GM12875 (cell line): ENCODE data around the gene AKAP14.
"Not testable (repeated sequence)": the region's sequence is repeated elsewhere in the genome, so short reads cannot be mapped to it uniquely, and the experiment has no call there.

Experiments
- H3K4me3 ChIP-seq: one replicate; pipeline ENCODE4 v1.5.1; 2011; ENCODE audit warnings: low read depth, low read length, control low read depth
- TF ChIP-seq, protein P1 (sequence below): IDR thresholded peaks from 2 replicates; pipeline ENCODE4 v1.5.1; 2011; ENCODE audit warnings: low read depth, mild to moderate bottlenecking, control low read depth, inconsistent platforms, low read length, moderate library complexity, borderline replicate concordance; ENCODE audit not compliant: insufficient read depth

Gene AKAP14

DNA sequence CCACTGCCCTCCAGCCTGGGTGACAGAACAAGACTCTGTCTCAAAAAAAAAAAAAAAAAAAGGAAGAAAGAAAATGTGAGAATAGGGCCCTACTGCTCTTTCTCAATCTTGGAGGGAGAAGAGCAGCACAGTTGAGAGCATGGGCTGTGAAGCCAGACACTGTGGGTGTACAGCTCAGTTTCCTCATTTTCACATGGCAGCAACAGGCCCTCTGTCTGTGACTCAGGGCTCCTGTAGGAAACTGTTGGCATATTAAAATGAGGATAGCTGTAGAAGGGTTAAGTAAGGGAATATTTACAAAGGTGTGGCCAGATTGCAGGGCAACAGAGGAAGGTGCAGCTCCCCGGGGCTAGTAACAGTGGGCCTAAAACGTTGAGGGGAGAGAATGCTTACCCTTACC is 3.4 kb downstream of the AKAP14 start:
- no peak overlapping the region for H3K4me3 ChIP-seq
- TF ChIP-seq, protein P1, sequence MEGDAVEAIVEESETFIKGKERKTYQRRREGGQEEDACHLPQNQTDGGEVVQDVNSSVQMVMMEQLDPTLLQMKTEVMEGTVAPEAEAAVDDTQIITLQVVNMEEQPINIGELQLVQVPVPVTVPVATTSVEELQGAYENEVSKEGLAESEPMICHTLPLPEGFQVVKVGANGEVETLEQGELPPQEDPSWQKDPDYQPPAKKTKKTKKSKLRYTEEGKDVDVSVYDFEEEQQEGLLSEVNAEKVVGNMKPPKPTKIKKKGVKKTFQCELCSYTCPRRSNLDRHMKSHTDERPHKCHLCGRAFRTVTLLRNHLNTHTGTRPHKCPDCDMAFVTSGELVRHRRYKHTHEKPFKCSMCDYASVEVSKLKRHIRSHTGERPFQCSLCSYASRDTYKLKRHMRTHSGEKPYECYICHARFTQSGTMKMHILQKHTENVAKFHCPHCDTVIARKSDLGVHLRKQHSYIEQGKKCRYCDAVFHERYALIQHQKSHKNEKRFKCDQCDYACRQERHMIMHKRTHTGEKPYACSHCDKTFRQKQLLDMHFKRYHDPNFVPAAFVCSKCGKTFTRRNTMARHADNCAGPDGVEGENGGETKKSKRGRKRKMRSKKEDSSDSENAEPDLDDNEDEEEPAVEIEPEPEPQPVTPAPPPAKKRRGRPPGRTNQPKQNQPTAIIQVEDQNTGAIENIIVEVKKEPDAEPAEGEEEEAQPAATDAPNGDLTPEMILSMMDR = no peak

DNA sequence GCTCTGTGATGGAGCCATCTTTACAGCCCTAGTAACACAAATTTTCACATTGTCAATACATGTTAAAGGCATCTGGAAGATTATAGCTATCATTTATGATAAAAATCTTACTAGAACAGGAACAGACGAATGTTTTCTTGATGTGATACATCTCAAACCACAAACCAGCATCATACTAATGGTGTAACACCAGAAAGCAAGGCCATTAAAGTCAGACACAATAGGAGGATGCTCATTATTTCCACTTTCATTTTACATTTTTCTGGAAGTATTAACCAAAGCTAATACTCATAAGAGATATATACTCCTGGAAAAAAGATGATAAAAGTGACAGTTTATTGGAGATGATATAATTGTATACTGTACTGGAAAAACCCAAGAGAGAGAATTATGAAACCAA is 5.3 kb downstream of the AKAP14 start:
- no peak overlapping the region for H3K4me3 ChIP-seq
- TF ChIP-seq, protein P1 = no peak

DNA sequence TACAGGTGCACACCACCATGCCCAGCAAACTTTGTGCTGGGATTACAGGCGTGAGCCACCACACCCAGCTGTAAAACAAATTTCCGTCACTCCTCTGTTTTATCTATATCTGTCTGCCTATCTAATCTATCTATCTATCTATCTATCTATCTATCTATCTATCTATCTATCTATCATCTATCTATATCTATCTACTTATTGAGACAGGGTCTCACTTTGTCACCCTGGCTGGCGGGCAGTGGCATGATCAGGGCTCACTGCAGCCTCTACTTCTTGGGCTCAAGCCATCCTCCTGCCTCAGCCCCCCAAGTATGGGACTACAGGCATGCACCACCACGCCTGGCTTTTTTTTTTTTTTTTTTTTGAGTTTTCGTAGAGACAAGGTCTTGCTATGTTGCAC is 20.6 kb downstream of the AKAP14 start:
- TF ChIP-seq, protein P1 = no peak
- H3K4me3 ChIP-seq = no peak overlapping the region

DNA sequence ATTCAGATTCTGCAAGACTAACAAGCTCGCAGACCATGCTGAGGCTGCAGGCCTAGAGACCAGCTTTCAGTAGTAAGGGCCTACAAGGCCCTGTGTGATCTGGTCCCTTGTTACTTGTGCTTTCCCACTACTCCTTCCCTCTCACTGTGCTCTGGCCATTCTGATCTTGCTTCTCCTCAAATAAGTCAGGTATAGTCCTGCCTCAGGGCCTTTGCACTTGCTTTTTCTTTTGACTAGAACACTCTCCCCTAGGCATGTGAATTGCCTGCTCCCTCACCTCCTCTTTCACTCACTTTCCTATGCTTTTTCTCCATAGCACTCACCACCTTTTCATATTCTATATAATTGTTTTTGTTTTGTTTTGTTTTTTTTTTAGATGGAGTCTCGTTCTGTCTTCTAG is 22.2 kb downstream of the AKAP14 start:
- no peak overlapping the region for H3K4me3 ChIP-seq
- TF ChIP-seq, protein P1 = no peak

GRCh38 chrX:119919835-119920585 is 24.3 kb downstream of the AKAP14 start:
- TF ChIP-seq, protein P1 = no peak
- H3K4me3 ChIP-seq = no peak overlapping the region

- H3K4me3 ChIP-seq = not testable (repeated sequence)
Observed at GRCh38 chrX:119922391-119922790, 26.7 kb downstream of the AKAP14 start.

DNA sequence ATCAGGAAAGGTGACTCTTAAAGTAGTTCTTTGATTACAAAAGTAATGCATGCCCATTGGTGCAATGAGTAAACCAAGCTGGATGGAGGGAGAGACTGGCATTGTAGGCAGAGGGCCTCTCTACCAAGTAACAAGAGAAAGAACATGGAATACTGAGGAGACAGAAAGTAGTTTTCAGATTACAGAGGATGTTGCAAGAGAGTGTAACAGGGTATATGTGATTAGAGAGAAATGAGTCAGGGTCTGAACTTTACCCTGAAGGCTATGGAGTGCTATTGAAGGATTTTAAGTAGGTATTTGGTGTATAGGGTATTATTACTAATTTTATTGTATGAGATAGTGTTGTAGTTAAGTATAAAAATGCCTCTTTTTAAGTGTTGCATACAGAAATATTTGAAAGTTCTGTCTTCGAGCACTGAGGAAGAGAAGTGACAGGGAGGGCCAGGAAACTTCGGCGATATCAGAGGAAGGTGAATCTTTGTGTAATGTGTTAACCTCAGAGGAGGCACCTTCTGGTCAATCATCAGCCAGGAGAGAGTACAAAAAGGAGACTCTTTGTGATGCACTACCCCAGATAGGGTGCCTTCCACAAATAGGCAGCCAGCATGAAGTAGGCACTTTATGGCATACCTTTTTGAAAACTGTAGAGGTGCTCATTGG is 39.7 kb downstream of the AKAP14 start:
- TF ChIP-seq, protein P1 = no peak
- no peak overlapping the region for H3K4me3 ChIP-seq
